IPS-15b (cell line): ENCODE measurements around the gene SBNO2.
"Not testable (repeated sequence)": the region's sequence is repeated elsewhere in the genome, so short reads cannot be mapped to it uniquely, and the experiment has no call there.

Experiments used
- H3K27me3 ChIP-seq: one replicate; pipeline ENCODE4 v1.6.1; 2013; ENCODE audit warnings: low read length; ENCODE audit not compliant: control insufficient read depth, insufficient read depth
- H3K36me3 ChIP-seq: one replicate; pipeline ENCODE4 v1.6.1; 2013; ENCODE audit warnings: low read length; ENCODE audit not compliant: control insufficient read depth, insufficient read depth
- H3K4me1 ChIP-seq: one replicate; pipeline ENCODE4 v1.6.1; 2013; ENCODE audit warnings: mild to moderate bottlenecking, low read length; ENCODE audit not compliant: control insufficient read depth, insufficient read depth
- H3K4me3 ChIP-seq: one replicate; pipeline ENCODE4 v1.5.1; 2013; ENCODE audit warnings: low read depth, low read length
- H3K9ac ChIP-seq: one replicate; pipeline ENCODE4 v1.6.1; 2013; ENCODE audit warnings: low read depth, mild to moderate bottlenecking, low read length
- H3K9me3 ChIP-seq: one replicate; pipeline ENCODE4 v1.6.1; 2013; ENCODE audit warnings: mild to moderate bottlenecking, low read length; ENCODE audit not compliant: control insufficient read depth, insufficient read depth

Gene SBNO2

DNA sequence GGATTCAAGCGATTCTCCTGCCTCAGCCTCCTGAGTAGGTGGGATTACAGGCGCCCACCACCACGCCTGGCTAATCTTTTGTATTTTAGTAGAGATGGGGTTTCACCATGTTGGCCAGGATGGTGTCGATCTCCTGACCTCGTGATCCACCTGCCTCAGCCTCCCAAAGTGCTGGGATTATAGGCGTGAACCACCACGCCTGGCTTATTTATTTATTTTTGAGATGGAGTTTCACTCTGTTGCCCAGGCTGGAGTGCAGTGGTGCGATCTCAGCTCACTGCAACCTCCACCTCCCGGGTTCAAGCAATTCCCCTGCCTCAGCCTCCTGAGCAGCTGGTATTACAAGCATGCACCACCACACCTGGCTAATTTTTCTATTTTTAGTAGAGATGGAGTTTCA is 59.3 kb downstream of the SBNO2 start:
- H3K36me3 ChIP-seq: peaks cover 52% of the 10 kb centered on the region
- not testable (repeated sequence) for H3K9ac ChIP-seq, H3K4me3 ChIP-seq, H3K9me3 ChIP-seq, H3K4me1 ChIP-seq, H3K27me3 ChIP-seq

DNA sequence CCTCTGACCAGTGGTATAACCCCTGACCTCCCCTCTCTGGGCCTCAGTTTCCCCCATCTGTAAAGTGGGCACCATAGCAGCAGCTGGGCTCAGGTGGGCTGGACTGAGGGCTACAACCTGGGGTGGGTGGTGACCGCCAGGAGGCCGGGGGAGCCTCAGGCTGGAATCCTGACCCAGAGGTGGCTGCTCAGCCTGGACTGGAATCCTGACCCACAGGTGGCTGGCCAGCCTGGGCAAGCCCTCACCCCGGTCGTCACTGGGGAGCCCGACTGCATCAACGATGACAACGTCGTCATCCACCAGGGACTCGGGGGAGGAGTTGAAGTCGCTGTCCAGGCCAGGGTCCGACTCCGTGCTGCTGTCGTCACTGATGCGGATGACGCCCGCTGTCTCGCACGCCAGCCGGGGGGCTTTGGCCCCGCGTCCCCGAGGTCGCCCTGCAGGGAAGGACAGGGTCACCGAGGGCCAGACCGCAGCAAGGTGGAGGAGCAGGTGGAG is 60.0 kb downstream of the SBNO2 start:
- Histone ChIP-seq H3K4me1 (no peaks in the 10 kb centered on the region), H3K36me3 (peaks cover 53% of the 10 kb centered on the region), H3K9me3 (no peaks in the 10 kb centered on the region), H3K27me3 (no peaks in the 10 kb centered on the region), H3K4me3 (no peak overlapping the region), H3K9ac (no peak overlapping the region)

DNA sequence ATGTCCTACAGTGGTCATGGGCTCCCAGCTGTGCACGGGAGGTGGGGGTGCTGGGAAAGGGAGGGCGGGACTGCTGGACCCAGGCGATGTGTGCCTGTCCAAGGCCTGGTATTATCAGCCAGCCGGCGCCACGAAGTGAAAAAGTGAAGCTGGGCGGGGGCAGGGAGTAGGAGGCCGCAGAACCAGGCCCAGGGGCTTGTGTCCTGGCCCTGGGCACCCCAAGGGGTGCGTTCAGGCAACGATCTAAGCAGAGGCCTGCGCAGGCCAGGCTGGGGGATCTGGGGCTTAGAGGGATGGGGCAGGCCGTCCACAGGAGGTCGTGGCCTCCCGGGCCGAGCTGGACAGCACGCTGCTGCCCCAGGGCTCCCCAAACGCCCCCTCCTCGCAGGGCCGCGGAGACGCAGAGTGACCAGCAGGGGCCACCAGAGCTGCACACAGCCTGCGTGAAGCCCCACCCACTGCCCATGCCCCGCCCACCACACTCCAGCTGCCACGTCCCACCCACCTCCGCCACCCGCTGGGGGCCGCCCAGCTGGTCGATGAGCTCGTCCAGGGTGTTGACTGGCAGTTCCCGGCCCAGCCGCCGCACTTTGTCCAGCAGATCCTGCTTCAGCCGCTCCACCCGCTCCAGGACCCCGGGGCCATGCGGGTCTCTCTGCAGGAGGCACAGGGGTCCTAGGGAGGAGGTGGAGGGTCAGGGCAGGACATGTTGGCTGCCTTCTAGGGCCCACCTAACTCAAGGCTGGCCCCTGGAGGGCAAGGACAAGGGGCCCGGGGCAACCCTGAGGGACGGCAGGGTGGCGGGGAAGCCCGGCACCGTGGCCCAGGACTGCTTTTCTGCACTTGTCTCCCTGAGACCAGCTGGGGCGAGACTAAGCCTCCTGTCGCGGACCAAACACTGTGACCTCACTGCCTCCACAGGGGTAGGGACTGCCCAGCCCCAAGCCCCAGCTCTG is 60.8 kb downstream of the SBNO2 start:
- no peaks in the 10 kb centered on the region for H3K4me1 ChIP-seq
- H3K4me3 ChIP-seq: no peak overlapping the region
- H3K27me3 ChIP-seq: no peaks in the 10 kb centered on the region
- no peaks in the 10 kb centered on the region for H3K9me3 ChIP-seq
- H3K9ac ChIP-seq: no peak overlapping the region
- peaks cover 53% of the 10 kb centered on the region for H3K36me3 ChIP-seq

DNA sequence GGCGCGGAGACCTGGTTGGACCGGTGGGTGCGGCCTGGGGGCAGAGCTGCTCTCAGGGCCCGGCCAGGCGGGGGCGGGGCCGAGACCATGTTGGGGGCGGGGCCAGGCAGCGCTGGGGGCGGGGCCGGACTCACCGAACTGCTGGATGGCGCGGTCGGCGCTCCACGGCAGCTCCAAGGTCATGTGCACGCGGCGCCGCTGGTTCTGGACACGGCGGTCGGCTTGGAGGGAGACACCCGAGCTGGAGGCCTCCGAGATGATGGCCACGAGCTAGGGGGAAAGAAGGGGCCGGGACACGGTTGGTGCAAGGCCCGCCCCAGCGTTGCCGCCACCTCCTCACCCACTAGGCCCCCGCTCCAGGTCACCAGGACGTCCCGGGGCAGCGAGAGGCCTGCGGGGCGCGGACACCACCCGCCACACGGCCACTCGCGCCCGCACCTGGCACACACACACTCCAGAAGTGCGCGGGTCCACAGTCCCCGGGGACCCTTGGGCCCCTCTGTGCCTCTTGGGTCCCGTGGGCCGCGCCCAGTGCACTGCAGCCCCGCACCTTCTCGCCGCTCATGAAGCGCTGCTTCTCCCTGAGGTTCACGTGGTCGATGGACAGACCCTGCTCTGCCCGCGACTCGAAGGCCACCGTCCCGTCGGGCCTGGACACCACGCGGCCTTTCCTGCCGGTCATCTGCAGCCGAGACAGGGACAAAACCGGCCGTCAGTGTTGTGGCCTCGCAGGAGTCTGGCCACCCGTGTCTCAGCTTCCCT is 61.6 kb downstream of the SBNO2 start:
- Histone ChIP-seq H3K4me3 (no peak overlapping the region), H3K4me1 (no peaks in the 10 kb centered on the region), H3K9ac (peak overlapping the region; percentile 54), H3K27me3 (no peaks in the 10 kb centered on the region), H3K36me3 (peaks cover 53% of the 10 kb centered on the region), H3K9me3 (no peaks in the 10 kb centered on the region)

DNA sequence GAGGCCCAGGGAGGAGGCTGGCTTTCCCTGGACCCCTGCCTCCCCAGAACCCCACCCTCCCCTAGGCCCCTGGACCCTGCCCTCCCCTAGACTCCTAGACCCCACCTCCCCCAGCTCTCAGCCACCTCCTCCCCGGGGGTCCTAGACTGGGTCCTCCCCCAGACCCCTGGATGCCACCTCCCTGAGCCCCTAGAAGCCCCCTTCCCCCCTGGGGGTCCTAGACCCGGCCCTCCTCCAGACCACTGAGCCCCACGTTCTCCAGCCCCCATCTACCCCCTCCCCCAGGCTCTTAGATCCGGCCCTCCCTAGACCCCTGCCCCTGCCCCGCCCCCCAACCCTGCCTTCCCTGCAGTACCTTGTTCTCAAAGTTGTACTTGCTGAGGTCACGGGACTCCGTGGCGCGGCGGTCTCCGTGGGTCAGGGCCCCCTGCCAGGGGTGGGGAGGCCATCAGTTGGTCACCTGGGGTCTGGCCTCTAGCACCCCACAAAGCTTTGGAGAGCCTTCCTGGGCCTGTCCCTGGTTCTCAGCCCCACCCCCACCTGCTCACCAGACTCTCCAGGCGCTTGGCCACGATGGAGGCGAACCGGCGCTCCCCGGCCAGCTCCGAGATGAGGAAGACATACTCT is 62.3 kb downstream of the SBNO2 start:
- peaks cover 51% of the 10 kb centered on the region for H3K36me3 ChIP-seq
- no peaks in the 10 kb centered on the region for H3K9me3 ChIP-seq
- H3K9ac ChIP-seq: no peak overlapping the region
- no peak overlapping the region for H3K4me3 ChIP-seq
- no peaks in the 10 kb centered on the region for H3K27me3 ChIP-seq
- H3K4me1 ChIP-seq: no peaks in the 10 kb centered on the region

DNA sequence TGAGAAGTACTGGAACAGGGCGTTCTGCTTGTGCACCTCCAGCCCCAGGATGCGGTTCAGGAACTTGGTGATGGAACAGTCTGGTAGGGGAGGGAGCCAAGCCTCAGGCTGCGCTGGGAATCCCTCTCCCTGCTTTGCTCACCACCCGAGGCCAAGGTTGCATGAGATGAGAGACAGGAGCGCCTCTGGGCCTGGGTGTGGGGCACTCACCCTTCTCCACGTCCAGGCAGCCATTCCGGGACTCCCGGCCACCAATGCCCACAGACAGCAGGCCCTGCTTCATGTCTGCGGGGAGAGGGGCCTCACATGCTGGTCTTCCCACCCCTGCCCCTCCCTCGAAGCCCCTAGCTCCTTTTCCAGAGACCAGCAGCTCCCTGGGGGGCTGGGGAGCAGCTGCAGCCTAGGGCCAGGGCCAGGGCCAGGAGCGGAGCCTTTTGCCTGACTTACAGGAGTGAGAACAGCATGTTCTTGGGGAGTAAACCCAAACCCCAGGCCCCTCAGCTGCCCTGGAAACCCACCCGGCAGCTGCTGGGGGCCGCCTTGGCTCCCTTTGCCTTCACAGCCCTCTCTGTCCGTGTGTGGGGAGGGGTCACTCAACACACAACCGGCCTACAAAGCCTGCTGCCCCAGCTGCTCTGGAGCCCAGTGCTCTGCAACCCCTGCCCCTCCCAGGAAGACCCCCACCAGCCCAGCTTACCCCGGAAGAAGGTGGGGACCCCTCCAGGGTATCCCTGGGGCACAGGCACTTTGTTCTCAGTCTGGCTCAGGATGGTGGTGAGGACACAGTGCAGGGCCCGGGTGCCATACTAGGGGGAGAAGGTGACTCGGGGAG is 63.0 kb downstream of the SBNO2 start:
- Histone ChIP-seq H3K9ac (no peak overlapping the region), H3K4me1 (no peaks in the 10 kb centered on the region), H3K36me3 (peaks cover 54% of the 10 kb centered on the region), H3K27me3 (no peaks in the 10 kb centered on the region), H3K9me3 (no peaks in the 10 kb centered on the region), H3K4me3 (no peak overlapping the region)

DNA sequence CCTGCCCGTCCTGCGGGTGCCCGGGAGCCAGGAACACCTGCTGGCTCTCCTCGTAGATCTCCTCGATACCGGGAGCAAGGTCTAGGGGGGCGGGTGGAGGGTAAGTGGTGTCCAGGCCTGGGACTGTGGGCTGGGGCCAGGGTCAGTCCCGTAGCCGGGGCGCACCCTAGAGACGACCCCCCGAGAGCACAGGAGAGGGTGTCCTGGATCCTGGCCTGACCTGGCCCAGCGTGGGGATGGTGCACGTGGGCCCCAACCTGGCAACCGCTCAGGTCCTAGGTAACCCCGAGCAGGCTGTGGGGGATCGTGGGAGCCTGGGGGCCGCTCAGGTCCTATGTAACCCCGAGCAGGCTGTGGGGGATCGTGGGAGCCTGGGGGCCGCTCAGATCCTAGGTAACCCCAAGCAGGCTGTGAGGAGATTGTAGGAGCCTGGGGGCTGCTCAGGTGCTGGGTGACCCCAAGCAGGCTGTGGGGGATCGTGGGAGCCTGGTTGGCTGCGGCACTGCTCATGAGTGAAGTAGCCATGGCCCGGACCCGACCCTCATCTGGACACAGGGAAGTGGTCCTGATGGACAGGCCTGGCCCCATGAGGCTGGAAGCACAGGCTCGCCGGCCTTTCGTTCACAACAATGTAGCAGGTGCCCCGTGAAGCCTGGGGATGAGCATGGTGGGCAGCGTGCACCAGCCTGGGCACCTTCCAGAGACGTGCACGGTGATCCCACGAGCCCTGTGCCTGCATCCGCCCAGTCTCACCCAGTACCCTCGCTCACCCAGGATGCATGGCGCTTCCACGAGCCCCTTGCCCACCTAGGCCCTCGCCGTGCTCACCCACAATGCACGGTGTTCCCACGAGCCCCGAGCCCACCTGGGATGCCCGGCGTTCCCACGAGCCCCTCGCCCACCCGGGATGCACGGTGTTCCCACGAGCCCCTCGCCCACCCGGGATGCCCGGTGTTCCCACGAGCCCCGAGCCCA is 64.1 kb downstream of the SBNO2 start:
- Histone ChIP-seq H3K4me3 (no peak overlapping the region), H3K36me3 (peaks cover 60% of the 10 kb centered on the region), H3K9ac (no peak overlapping the region), H3K27me3 (no peaks in the 10 kb centered on the region), H3K9me3 (no peaks in the 10 kb centered on the region), H3K4me1 (no peaks in the 10 kb centered on the region)

DNA sequence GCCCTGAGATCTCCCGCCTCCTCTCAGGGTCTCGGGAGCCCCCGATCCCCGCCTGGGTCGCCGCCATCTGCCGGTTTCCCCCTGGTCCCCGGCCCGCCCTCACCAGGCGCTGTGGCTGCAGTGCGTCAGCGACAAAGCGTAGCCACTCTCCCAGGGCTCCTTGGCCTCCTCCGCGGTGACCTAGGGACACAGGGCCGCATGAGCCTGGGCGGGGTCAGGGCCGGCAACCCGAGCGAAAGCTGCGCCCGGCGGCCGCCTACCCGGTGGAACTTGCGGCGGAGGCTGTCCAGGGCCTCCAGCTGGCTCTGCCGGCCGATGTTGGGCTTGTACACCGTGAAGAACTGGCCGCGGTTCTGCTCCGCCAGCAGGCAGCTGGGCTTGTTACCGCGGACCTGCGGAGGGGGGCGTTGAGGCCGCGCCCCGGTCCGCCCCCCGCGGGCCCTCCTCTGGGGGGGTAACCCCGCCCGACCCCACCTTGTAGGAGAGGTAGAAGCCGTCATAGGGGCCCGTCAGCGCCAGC is 65.0 kb downstream of the SBNO2 start:
- H3K36me3 ChIP-seq: peaks cover 60% of the 10 kb centered on the region
- no peaks in the 10 kb centered on the region for H3K9me3 ChIP-seq
- no peak overlapping the region for H3K9ac ChIP-seq
- H3K4me3 ChIP-seq: no peak overlapping the region
- no peaks in the 10 kb centered on the region for H3K4me1 ChIP-seq
- H3K27me3 ChIP-seq: no peaks in the 10 kb centered on the region

DNA sequence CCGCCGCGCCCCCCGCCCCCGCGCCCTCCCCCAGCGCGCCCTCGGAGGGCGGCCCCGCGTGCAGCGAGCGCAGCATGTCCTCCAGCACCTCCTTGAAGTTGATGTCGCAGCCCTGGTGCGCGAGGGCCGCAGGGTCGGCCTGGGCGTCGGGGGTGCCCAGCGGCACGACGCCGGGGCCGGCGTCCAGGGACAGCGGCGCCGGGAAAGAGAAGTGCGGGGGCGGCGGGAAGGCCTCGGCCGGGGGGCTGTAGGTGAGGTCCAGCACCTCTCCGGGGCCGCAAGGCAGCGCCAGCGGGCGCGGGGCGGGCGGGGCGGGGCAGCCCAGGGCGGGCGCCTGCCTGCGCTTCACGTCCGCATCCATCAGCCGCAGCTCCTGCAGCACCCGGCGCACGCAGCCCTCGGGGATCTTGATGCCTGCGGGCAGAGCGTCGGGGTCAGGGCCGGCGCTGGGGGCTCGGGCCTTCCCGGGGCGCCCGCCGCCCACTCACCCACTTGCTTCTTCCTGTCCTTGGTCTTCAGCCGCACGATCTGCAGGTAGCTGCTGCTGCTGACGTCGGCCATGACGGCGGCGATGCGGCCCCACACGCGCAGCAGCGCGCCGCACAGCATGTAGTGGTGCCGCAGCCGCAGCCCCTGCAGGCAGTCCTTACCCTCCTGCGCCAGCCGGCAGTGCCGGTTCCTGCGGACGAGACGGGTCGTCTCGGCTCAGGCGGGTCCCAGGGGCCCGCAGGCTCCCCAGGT is 65.6 kb downstream of the SBNO2 start:
- no peak overlapping the region for H3K9ac ChIP-seq
- peaks cover 54% of the 10 kb centered on the region for H3K36me3 ChIP-seq

More for the DNA sequence above, 65.6 kb downstream of the SBNO2 start:
- H3K4me1 ChIP-seq: no peaks in the 10 kb centered on the region
- H3K4me3 ChIP-seq: no peak overlapping the region
- no peaks in the 10 kb centered on the region for H3K27me3 ChIP-seq
- no peaks in the 10 kb centered on the region for H3K9me3 ChIP-seq
